Measurements from ENCODE around the gene AMMECR1.

AMMECR1 gene

DNA sequence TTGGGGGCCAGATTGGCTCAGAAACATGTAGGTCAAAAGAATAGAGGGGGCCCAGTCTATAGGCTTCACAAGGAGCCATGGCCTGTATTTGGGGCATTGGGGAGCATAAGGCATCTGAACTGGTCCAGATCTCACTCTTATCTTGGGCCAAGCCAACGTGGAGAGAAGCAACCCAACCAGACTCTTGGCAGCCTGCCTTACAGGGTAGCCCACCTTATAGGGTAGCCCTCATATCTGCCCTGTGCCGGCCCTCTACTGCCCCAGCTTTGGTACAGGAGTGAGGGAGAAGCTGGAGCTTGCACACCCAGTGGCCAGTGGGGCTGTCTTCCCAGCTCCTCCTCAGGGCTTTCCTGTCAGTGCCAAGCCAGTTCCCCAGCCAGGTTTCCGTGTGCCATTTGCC is 142.2 kb downstream of the AMMECR1 start:
- H3K4me3 ChIP-seq (ENCODE audit: low read length) = no peak overlapping the region
- H3K4me1 ChIP-seq (ENCODE audit: insufficient read depth, low read length) = no peaks in the 10 kb centered on the region
- H3K9me3 ChIP-seq (ENCODE audit: insufficient read depth, low read depth, low read length) = no peaks in the 10 kb centered on the region
- H3K9ac ChIP-seq (ENCODE audit: low read depth, low read length) = no peak overlapping the region
- no peaks in the 10 kb centered on the region for H3K36me3 ChIP-seq (ENCODE audit: insufficient read depth, low read depth, low read length)
- H3K27ac ChIP-seq (ENCODE audit: low read length) = no peak overlapping the region
- no peaks in the 10 kb centered on the region for H3K27me3 ChIP-seq (ENCODE audit: insufficient read depth, low read length)

DNA sequence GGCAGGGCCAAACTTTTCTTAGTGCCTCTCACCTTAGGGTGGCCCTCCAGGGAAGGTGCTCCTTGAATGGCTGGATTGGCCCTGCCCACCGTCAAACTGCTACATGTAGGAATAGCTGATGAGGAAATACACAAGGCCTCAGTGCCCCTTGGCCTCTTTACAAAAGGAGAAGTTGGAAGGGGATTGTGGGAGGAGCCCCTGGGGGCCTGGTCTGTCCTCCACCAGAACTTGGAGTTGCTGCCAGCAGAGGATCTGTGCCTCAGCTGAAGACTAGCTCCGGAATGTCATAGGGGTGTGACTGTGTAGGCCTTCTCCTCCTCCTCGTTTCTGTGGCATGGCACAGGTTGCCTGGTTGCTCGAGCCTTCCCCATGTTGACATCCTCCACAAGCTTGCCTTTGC is 142.7 kb downstream of the AMMECR1 start:
- Histone ChIP-seq H3K4me1 (ENCODE audit: insufficient read depth, low read length) (no peaks in the 10 kb centered on the region), H3K9me3 (ENCODE audit: insufficient read depth, low read depth, low read length) (no peaks in the 10 kb centered on the region), H3K27me3 (ENCODE audit: insufficient read depth, low read length) (no peaks in the 10 kb centered on the region), H3K4me3 (ENCODE audit: low read length) (no peak overlapping the region), H3K27ac (ENCODE audit: low read length) (no peak overlapping the region), H3K9ac (ENCODE audit: low read depth, low read length) (no peak overlapping the region), H3K36me3 (ENCODE audit: insufficient read depth, low read depth, low read length) (no peaks in the 10 kb centered on the region)

GRCh38 chrX:110173192-110174175 is 144.4 kb downstream of the AMMECR1 start:
- no peaks in the 10 kb centered on the region for H3K9me3 ChIP-seq (ENCODE audit: insufficient read depth, low read depth, low read length)
- no peaks in the 10 kb centered on the region for H3K27me3 ChIP-seq (ENCODE audit: insufficient read depth, low read length)
- H3K4me3 ChIP-seq (ENCODE audit: low read length) = no peak overlapping the region
- H3K36me3 ChIP-seq (ENCODE audit: insufficient read depth, low read depth, low read length) = no peaks in the 10 kb centered on the region
- H3K9ac ChIP-seq (ENCODE audit: low read depth, low read length) = no peak overlapping the region
- no peak overlapping the region for H3K27ac ChIP-seq (ENCODE audit: low read length)
- H3K4me1 ChIP-seq (ENCODE audit: insufficient read depth, low read length) = no peaks in the 10 kb centered on the region

- no peak overlapping the region for H3K27ac ChIP-seq (ENCODE audit: low read length)
- H3K36me3 ChIP-seq (ENCODE audit: insufficient read depth, low read depth, low read length) = no peaks in the 10 kb centered on the region
- no peak overlapping the region for H3K4me3 ChIP-seq (ENCODE audit: low read length)
- no peaks in the 10 kb centered on the region for H3K4me1 ChIP-seq (ENCODE audit: insufficient read depth, low read length)
- H3K9ac ChIP-seq (ENCODE audit: low read depth, low read length) = no peak overlapping the region
- H3K9me3 ChIP-seq (ENCODE audit: insufficient read depth, low read depth, low read length) = no peaks in the 10 kb centered on the region
- H3K27me3 ChIP-seq (ENCODE audit: insufficient read depth, low read length) = no peaks in the 10 kb centered on the region
These were observed 145.7 kb downstream of the AMMECR1 start for GRCh38 chrX:110172215-110172614.

GRCh38 chrX:110171442-110171841 is 146.4 kb downstream of the AMMECR1 start:
- Histone ChIP-seq H3K27me3 (ENCODE audit: insufficient read depth, low read length) (no peaks in the 10 kb centered on the region), H3K36me3 (ENCODE audit: insufficient read depth, low read depth, low read length) (no peaks in the 10 kb centered on the region), H3K9me3 (ENCODE audit: insufficient read depth, low read depth, low read length) (no peaks in the 10 kb centered on the region), H3K27ac (ENCODE audit: low read length) (no peak overlapping the region), H3K9ac (ENCODE audit: low read depth, low read length) (no peak overlapping the region), H3K4me3 (ENCODE audit: low read length) (no peak overlapping the region), H3K4me1 (ENCODE audit: insufficient read depth, low read length) (no peaks in the 10 kb centered on the region)

- no peak overlapping the region for H3K4me3 ChIP-seq (ENCODE audit: low read length)
- no peaks in the 10 kb centered on the region for H3K4me1 ChIP-seq (ENCODE audit: insufficient read depth, low read length)
- H3K9ac ChIP-seq (ENCODE audit: low read depth, low read length) = no peak overlapping the region
- no peaks in the 10 kb centered on the region for H3K27me3 ChIP-seq (ENCODE audit: insufficient read depth, low read length)
- H3K36me3 ChIP-seq (ENCODE audit: insufficient read depth, low read depth, low read length) = no peaks in the 10 kb centered on the region
- no peak overlapping the region for H3K27ac ChIP-seq (ENCODE audit: low read length)
- H3K9me3 ChIP-seq (ENCODE audit: insufficient read depth, low read depth, low read length) = no peaks in the 10 kb centered on the region
These were observed 147.9 kb downstream of the AMMECR1 start for GRCh38 chrX:110170029-110170428.

- no peak overlapping the region for H3K27ac ChIP-seq (ENCODE audit: low read length)
- H3K4me3 ChIP-seq (ENCODE audit: low read length) = no peak overlapping the region
- no peaks in the 10 kb centered on the region for H3K27me3 ChIP-seq (ENCODE audit: insufficient read depth, low read length)
- H3K9ac ChIP-seq (ENCODE audit: low read depth, low read length) = no peak overlapping the region
- H3K4me1 ChIP-seq (ENCODE audit: insufficient read depth, low read length) = no peaks in the 10 kb centered on the region
- no peaks in the 10 kb centered on the region for H3K9me3 ChIP-seq (ENCODE audit: insufficient read depth, low read depth, low read length)
- H3K36me3 ChIP-seq (ENCODE audit: insufficient read depth, low read depth, low read length) = no peaks in the 10 kb centered on the region
These were observed 149.3 kb downstream of the AMMECR1 start for GRCh38 chrX:110168585-110168984.

- Histone ChIP-seq H3K27me3 (ENCODE audit: insufficient read depth, low read length) (no peaks in the 10 kb centered on the region), H3K4me3 (ENCODE audit: low read length) (no peak overlapping the region), H3K36me3 (ENCODE audit: insufficient read depth, low read depth, low read length) (no peaks in the 10 kb centered on the region), H3K9me3 (ENCODE audit: insufficient read depth, low read depth, low read length) (no peaks in the 10 kb centered on the region), H3K27ac (ENCODE audit: low read length) (no peak overlapping the region), H3K4me1 (ENCODE audit: insufficient read depth, low read length) (no peaks in the 10 kb centered on the region), H3K9ac (ENCODE audit: low read depth, low read length) (no peak overlapping the region)
These were observed 149.9 kb downstream of the AMMECR1 start for GRCh38 chrX:110167952-110168451.

GRCh38 chrX:110163488-110163887 is 154.4 kb downstream of the AMMECR1 start:
- Histone ChIP-seq H3K4me1 (ENCODE audit: insufficient read depth, low read length) (no peaks in the 10 kb centered on the region), H3K36me3 (ENCODE audit: insufficient read depth, low read depth, low read length) (no peaks in the 10 kb centered on the region), H3K27me3 (ENCODE audit: insufficient read depth, low read length) (no peaks in the 10 kb centered on the region), H3K9ac (ENCODE audit: low read depth, low read length) (no peak overlapping the region), H3K4me3 (ENCODE audit: low read length) (no peak overlapping the region), H3K9me3 (ENCODE audit: insufficient read depth, low read depth, low read length) (no peaks in the 10 kb centered on the region), H3K27ac (ENCODE audit: low read length) (no peak overlapping the region)

DNA sequence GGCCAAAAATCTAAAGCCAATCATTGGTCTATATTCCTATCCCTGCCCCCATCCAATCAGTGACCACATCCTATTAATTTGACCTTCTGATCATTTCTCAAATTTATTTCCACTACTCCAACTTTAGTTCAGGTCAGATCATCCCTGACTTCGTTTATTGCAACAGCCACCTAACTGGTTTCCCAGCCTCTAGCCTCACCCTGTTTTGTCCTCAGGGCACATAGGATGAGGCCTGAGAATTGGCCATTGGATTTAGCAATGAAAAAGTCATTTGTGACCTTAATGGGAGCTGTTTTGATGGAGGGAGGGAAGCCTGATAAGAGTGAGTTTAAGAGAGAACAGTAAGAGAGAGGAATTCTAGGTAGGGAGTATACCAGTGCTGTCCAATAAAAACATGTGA is 155.0 kb downstream of the AMMECR1 start:
- H3K4me3 ChIP-seq (ENCODE audit: low read length) = no peak overlapping the region
- H3K9ac ChIP-seq (ENCODE audit: low read depth, low read length) = no peak overlapping the region
- H3K27me3 ChIP-seq (ENCODE audit: insufficient read depth, low read length) = no peaks in the 10 kb centered on the region
- no peaks in the 10 kb centered on the region for H3K9me3 ChIP-seq (ENCODE audit: insufficient read depth, low read depth, low read length)
- H3K36me3 ChIP-seq (ENCODE audit: insufficient read depth, low read depth, low read length) = no peaks in the 10 kb centered on the region
- H3K4me1 ChIP-seq (ENCODE audit: insufficient read depth, low read length) = no peaks in the 10 kb centered on the region
- H3K27ac ChIP-seq (ENCODE audit: low read length) = no peak overlapping the region

DNA sequence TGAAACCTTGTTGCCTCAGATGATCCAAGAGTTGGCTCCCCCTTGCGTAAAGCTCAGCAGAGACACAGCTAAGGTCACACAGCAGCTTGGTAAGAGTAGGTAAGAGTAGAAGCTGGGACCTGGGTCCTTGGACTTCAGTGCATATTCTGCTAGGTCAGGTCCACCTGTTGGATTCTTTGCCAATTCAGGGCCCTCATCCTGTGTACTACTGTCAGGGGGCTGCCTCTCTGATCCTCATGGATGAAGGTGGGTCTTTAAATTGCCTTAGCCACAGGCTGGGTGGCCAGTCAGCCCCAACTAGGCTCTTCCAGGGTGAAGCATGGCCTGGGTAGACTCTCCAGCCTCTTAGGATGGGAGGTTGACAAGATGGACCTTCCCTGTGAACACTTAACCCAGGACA is 155.8 kb downstream of the AMMECR1 start:
- Histone ChIP-seq H3K9me3 (ENCODE audit: insufficient read depth, low read depth, low read length) (no peaks in the 10 kb centered on the region), H3K36me3 (ENCODE audit: insufficient read depth, low read depth, low read length) (no peaks in the 10 kb centered on the region), H3K4me1 (ENCODE audit: insufficient read depth, low read length) (no peaks in the 10 kb centered on the region), H3K27ac (ENCODE audit: low read length) (no peak overlapping the region), H3K9ac (ENCODE audit: low read depth, low read length) (no peak overlapping the region), H3K27me3 (ENCODE audit: insufficient read depth, low read length) (no peaks in the 10 kb centered on the region), H3K4me3 (ENCODE audit: low read length) (no peak overlapping the region)

GRCh38 chrX:110161361-110161686 is 156.6 kb downstream of the AMMECR1 start:
- Histone ChIP-seq H3K36me3 (ENCODE audit: insufficient read depth, low read depth, low read length) (no peaks in the 10 kb centered on the region), H3K27me3 (ENCODE audit: insufficient read depth, low read length) (no peaks in the 10 kb centered on the region), H3K27ac (ENCODE audit: low read length) (no peak overlapping the region), H3K4me1 (ENCODE audit: insufficient read depth, low read length) (no peaks in the 10 kb centered on the region), H3K9ac (ENCODE audit: low read depth, low read length) (no peak overlapping the region), H3K9me3 (ENCODE audit: insufficient read depth, low read depth, low read length) (no peaks in the 10 kb centered on the region), H3K4me3 (ENCODE audit: low read length) (no peak overlapping the region)
